Anterior cingulate cortex (tissue), 58 donors: Measurements from ENCODE around the gene DPAGT1.

Experiments used
- DNase-seq, 58 donors: peaks; one replicate each; lab custom pipeline; 2025; lab: John Stamatoyannopoulos, UW

Gene DPAGT1

DNA sequence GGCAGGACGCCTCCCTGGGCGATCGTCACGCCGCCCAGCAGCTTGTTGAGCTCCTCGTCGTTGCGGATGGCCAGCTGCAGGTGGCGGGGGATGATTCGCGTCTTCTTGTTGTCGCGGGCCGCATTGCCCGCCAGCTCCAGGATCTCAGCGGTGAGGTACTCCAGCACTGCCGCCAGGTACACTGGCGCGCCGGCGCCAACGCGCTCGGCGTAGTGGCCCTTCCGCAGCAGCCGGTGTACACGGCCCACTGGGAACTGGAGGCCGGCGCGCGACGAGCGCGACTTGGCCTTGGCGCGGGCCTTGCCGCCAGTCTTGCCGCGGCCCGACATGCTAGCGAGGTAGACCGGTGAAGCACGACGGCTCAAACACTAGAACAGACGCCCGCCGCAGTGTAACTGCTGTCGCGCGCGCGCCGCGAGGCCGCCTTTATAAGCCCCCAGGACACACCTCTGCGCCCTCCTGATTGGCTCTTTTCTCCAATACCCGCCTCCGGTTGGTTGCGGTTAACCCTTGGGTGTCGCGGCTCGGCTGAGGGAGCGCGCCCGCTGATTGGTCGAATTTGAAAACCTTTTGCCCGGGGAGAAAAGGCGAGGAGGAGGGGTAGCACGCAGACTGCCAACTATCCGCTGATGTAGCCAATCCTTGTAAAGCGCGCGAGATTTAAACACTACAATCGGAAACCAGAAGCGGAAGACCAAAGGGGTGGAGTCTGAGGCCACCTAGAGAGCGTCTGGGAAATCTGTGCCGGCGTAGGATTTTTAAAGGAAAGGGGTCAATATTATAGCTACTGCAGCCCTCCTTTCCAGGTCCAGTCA is 6.4 kb downstream of the DPAGT1 start:
- peak; percentile 93 to 100 (median 99) for DNase-seq

GRCh38 chr11:119094816-119095065 is 6.9 kb downstream of the DPAGT1 start:
- peak in 37 of 58 donors; percentile 46 to 84 (median 75) for DNase-seq

GRCh38 chr11:119093942-119094815 is 7.5 kb downstream of the DPAGT1 start:
- DNase-seq, result peak in 7 of 58 donors; percentile 17 to 61 (median 31)

DNA sequence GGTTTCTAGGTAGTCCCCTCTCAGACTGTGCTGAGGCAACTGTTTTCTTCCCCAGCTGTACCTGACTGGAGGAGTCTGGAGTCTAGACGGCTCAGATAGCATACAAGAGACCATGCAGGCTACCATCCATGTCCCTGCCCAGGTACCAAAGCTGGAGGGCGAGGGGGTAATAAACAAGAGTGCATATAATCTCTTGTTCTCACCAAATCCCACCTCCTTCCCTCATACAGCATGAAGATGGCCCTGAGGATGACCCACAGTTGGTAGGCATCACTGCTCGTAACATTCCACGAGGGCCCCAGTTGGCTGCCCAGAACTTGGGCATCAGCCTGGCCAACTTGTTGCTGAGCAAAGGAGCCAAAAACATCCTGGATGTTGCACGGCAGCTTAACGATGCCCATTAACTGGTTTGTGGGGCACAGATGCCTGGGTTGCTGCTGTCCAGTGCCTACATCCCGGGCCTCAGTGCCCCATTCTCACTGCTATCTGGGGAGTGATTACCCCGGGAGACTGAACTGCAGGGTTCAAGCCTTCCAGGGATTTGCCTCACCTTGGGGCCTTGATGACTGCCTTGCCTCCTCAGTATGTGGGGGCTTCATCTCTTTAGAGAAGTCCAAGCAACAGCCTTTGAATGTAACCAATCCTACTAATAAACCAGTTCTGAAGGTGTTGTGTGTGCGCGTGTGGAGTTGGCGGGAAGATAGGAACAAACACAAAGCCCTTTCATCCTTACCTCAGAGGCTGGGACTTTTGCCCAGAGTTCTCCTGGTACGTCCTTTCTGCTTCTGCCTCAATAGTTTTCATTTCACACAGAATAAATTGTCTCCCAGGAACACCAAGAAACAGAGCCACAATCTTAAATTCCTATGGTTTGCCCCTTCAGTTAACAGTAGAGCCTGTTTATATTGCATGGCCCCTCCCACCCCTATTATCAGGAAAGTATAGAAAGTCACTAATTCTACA is 8.5 kb downstream of the DPAGT1 start:
- DNase-seq, result peak in 2 of 58 donors; percentile 10

GRCh38 chr11:119091966-119092879 is 9.4 kb downstream of the DPAGT1 start:
- no peak for DNase-seq

DNA sequence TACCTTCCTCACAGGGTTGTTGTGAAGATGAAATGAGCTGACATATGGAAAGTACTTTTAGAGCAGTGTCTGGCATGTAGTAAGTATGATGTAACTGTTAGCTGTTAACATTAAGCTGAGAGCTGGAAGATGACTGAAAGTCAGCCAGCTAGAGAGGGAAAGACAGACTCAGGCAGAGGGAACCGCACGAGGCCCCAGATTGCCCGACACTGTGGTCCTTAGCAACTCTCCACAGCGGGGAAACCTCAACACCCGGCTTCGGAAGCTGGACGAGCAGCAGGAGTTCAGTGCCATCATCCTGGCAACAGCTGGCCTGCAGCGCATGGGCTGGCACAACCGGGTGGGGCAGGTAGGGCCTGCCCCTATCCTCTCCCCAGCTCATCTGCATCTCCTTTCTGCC is 10.5 kb downstream of the DPAGT1 start:
- peak in 1 of 58 donors; percentile 15 for DNase-seq

- DNase-seq, result no peak
Observed at GRCh38 chr11:119089319-119089718, 12.3 kb downstream of the DPAGT1 start.

GRCh38 chr11:119088406-119088805 is 13.2 kb downstream of the DPAGT1 start:
- DNase-seq, result no peak

DNA sequence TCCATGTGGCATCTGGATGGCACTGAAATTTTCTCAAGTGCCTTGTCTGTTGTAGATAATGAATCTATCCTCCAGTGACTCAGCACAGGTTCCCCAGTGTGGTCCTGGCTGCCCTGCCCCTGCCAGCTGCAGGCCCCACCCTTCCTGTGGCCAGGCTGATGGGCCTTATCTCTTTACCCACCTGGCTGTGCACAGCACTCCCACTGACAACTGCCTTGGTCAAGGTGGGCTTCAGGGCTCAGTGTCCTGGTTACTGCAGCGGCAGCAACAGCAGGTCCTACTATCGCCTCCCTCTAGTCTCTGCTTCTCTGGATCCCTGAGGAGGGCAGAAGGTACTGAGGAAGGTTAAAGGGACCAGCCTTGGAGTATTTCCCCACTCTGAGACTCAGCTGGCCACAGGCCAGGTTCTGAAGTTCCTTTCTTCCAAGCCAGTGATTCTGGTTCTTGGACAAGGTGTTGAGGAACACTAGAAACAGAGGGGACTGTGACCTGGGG is 13.9 kb downstream of the DPAGT1 start:
- DNase-seq, result no peak

- DNase-seq, result no peak
Observed at GRCh38 chr11:119087123-119087522, 14.5 kb downstream of the DPAGT1 start.

DNA sequence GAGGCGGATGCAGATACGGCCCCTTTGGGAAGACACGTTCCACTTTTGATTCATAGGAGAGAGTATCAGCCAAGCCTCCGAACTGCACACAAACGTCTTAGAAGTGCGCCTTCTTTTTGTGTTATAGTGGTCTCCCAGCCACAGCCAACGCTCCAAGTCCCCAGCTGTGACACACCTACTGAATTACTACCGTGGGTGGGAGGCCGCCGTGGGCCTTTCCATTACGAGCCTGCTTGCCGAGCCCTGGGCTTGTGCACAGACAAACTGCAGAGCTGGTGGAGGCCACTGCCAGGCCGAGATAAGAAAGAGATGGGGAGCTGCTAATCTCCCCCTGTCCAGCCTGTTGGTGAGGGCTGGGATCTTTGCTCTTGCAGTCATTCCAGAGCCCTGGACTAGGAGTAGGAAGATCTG is 16.2 kb downstream of the DPAGT1 start:
- DNase-seq, result peak in 3 of 58 donors; percentile 48 to 59 (median 56)

DNA sequence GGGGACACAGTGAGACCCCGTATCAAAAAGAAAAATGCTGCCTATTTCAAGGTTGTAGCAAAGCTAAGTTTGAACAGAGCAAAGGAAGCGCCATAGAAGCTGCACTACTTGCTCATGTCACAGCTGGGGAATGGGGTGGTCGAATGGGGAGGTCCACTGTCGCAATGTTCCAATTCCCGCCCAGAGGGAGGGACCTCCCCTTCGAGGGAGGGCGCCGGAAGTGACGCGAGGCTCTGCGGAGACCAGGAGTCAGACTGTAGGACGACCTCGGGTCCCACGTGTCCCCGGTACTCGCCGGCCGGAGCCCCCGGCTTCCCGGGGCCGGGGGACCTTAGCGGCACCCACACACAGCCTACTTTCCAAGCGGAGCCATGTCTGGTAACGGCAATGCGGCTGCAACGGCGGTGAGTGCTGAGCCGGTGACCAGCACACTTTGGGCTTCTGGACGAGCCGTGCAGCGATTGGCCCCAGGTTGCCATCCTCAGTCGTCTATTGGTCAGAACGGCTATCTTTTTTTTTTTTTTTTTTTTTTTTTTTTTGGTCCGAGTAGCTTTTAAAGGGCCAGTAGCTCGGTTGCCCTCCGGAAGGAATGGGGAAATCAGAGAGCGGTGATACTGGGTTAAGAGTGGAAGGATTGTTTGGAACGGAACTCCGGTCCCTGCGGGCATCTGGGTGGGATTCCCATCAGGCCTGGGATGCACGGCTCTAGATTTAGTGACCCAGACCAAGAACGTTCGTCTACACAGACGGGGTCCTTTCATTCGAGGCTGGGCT is 16.8 kb downstream of the DPAGT1 start, which contains the start of gene HMBS:
Gene HMBS, plus strand, starts transcription at position 219 of the 774 bp plus-strand sequence. Its CDS starts 153 bp downstream, at position 372.
- DNase-seq, result peak; percentile 64 to 100 (median 94)

DNA sequence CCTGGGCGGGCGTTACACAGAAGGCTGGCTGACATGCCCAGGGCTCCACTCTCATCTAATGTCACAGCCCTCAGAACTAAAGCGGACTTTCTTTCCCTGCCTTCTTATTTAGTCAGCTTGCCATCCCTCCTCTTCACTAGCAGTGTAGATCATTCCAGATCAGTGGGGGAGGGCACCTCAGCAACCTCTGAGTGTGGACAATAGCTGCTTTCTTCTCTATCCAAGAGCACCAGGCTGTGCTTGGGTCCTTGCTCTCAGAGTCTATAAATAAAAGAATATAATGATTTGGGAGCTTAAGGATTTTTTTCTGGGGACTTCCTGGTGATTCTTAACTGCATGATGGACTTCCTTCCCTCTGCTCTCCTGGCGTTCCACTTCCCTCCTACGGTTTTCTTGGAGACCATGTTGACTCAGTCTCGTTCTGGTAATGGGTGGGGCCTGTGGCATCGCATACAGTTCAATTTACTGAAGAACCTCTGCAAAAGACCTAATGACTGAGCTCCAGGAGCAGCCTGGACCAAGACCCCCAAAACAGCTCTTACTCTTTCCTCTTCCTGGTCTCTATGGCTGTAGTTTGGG is 19.9 kb downstream of the DPAGT1 start:
- peak in 34 of 58 donors; percentile 12 to 77 (median 52) for DNase-seq

- no peak for DNase-seq
Observed at GRCh38 chr11:119078675-119079420, 22.8 kb downstream of the DPAGT1 start.

DNA sequence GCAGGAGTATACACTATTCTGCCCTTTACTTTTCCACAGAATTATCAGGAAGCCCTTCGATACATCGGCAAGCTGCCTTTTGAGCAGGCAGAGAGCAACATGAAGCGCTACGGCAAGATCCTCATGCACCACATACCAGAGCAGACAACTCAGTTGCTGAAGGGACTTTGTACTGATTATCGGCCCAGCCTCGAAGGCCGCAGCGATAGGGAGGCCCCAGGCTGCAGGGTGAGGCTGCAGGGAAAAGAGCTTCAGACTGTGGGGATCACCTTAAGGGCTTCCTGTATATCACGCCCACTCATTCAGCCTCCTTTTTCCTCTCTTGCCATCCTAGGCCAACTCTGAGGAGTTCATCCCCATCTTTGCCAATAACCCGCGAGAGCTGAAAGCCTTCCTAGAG is 23.8 kb downstream of the DPAGT1 start:
- DNase-seq, result no peak

- peak; percentile 45 to 98 (median 94) for DNase-seq
Observed at GRCh38 chr11:119067371-119068222, 34.1 kb downstream of the DPAGT1 start, which contains the start of gene VPS11. TSS of gene VPS11 (plus strand) at chr11:119067818. CDS start at chr11:119067824, 6 bp downstream.
